ENCODE measurements around the gene EFCAB9.

- no peak for TF ChIP-seq CTCF (IDR thresholded peaks at IDR 0.05; ENCODE audit: low read depth, low read length, missing input control)
- no peak for TF ChIP-seq REST (IDR thresholded peaks at IDR 0.05)
- no peak for TF ChIP-seq SP1 (IDR thresholded peaks at IDR 0.05)
Observed at GRCh38 chr5:172146748-172147092, 47.3 kb upstream of the EFCAB9 start.
